GM12878 (cell line): ENCODE results near the gene RAD23B. TPM values are rescaled to one million over a fixed set of nuclear protein-coding genes. Genes with fewer than 3 reads are reported as not detected.

ENCODE experiments used
- ATAC-seq: fragments of 200-7000 bp; cut with Tn5 transposase; 3 replicates; pipeline ENCODE4 v1.9.1; 2020; ENCODE audit warnings: mild to moderate bottlenecking, moderate library complexity
- BruUV-seq: library from RNA; stranded (reverse); fragments of 400-500 nt; replicated peaks from 2 replicates; lab custom pipeline; 2021; lab: Mats Ljungman, UMichigan
- CTCF ChIA-PET: fragments of 300-600 bp; sonication (Branson Sonifier 250); formaldehyde crosslinking; extraction: SDS; loops from one replicate; lab custom pipeline; 2021; ENCODE audit warnings: inconsistent platforms; lab: Yijun Ruan, JAX
- POLR2A ChIA-PET: fragments of 350-600 bp; formaldehyde crosslinking; extraction: SDS; loops from one replicate; lab custom pipeline; 2021; ENCODE audit warnings: inconsistent platforms; lab: Charles Lee
- RAD21 ChIA-PET: fragments of 300-600 bp; sonication (Branson Sonifier 250); formaldehyde crosslinking; loops from one replicate; lab custom pipeline; 2023; ENCODE audit warnings: antibody characterized with exemption; ENCODE audit not compliant: unreplicated experiment; lab: Charles Lee
- SMC1A ChIA-PET: fragments of 300-600 bp; sonication (Branson Sonifier 250); formaldehyde crosslinking; loops from one replicate; lab custom pipeline; 2023; ENCODE audit not compliant: unreplicated experiment, uncharacterized antibody; lab: Charles Lee
- DNase-seq: peaks from one replicate; pipeline ENCODE4 v3.0.0-alpha.2; 2011; ENCODE audit warnings: low read depth, low spot score
- FAIRE-seq: peaks from 3 replicates; lab custom pipeline; 2011; peaks lifted over from hg19 to GRCh38; lab: Jason Lieb, UNC
- H2AFZ ChIP-seq: 2 replicates; pipeline ENCODE4 v1.6.0; 2011; ENCODE audit warnings: low read depth, low read length, control low read depth; ENCODE audit not compliant: control insufficient read depth
- H3K27ac ChIP-seq: 2 replicates; pipeline ENCODE4 v1.5.1; 2011; ENCODE audit warnings: control low read depth; ENCODE audit not compliant: control insufficient read depth, insufficient read depth
- H3K27me3 ChIP-seq, 2 experiments: replicated peaks in 1 of 2; 2 replicates each; pipeline versions ENCODE4 v1.6.0 to v1.6.1; 2011; ENCODE audit warnings: low read length in 1 of 2; ENCODE audit not compliant: control insufficient read depth in 2 of 2, insufficient read depth in 2 of 2
- H3K36me3 ChIP-seq, 2 experiments: 2 replicates each; pipeline ENCODE4 v1.5.1; 2011; ENCODE audit warnings: low read length in 1 of 2; ENCODE audit not compliant: control insufficient read depth in 2 of 2, insufficient read depth in 2 of 2
- H3K4me1 ChIP-seq: 2 replicates; pipeline ENCODE4 v1.6.1; 2011; ENCODE audit warnings: mild to moderate bottlenecking, low read length, moderate library complexity, mixed read lengths; ENCODE audit not compliant: control insufficient read depth, insufficient read depth
- H3K4me2 ChIP-seq: 2 replicates; pipeline ENCODE4 v1.6.0; 2011; ENCODE audit warnings: control low read depth; ENCODE audit not compliant: control insufficient read depth, insufficient read depth
- H3K4me3 ChIP-seq: fragments of 200-600 bp; sonication (generic); 2 replicates; pipeline ENCODE4 v1.5.1; 2016
- H3K79me2 ChIP-seq: 2 replicates; pipeline ENCODE4 v1.6.0; 2011; ENCODE audit warnings: low read length; ENCODE audit not compliant: control insufficient read depth, insufficient read depth
- H3K9ac ChIP-seq: 2 replicates; pipeline ENCODE4 v1.8.0; 2011; ENCODE audit warnings: low read length, control low read depth, mixed read lengths; ENCODE audit not compliant: control insufficient read depth, insufficient read depth
- H3K9me3 ChIP-seq: replicated peaks from 3 replicates; pipeline ENCODE4 v1.5.1; 2011; ENCODE audit warnings: mild to moderate bottlenecking, low read length; ENCODE audit not compliant: control insufficient read depth, insufficient read depth
- H4K20me1 ChIP-seq: 2 replicates; pipeline ENCODE4 v1.6.0; 2011; ENCODE audit not compliant: control insufficient read depth, insufficient read depth
- BCL11A ChIP-seq: IDR thresholded peaks from 2 replicates; pipeline ENCODE4 v1.6.1; 2011; ENCODE audit warnings: low read depth, low read length
- CREB1 ChIP-seq: IDR thresholded peaks from 2 replicates; pipeline ENCODE4 v1.6.1; 2012; ENCODE audit warnings: low read depth, mild to moderate bottlenecking, inconsistent platforms
- FOS ChIP-seq: IDR thresholded peaks from 3 replicates; pipeline ENCODE4 v1.6.1; 2011; ENCODE audit warnings: borderline replicate concordance; ENCODE audit not compliant: insufficient read length; ENCODE audit errors: extremely low read depth
- NBN ChIP-seq: fragments of 450-650 bp; IDR thresholded peaks from 2 replicates; pipeline ENCODE4 v1.6.1; 2016
- NFIC ChIP-seq: IDR thresholded peaks from 2 replicates; pipeline ENCODE4 v1.6.1; 2012; ENCODE audit warnings: low read depth, mild to moderate bottlenecking, inconsistent platforms, low read length, moderate library complexity
- NR2C1 ChIP-seq: fragments of 450-650 bp; IDR thresholded peaks from 2 replicates; pipeline ENCODE4 v1.6.1; 2017; ENCODE audit warnings: antibody characterized with exemption, mild to moderate bottlenecking, moderate library complexity
- RFX5 ChIP-seq: IDR thresholded peaks from 2 replicates; pipeline ENCODE4 v1.6.1; 2011; ENCODE audit warnings: low read depth, low read length, improper control_type of control experiment
- SIX5 ChIP-seq: IDR thresholded peaks from 2 replicates; pipeline ENCODE4 v1.6.1; 2011; ENCODE audit warnings: mild to moderate bottlenecking, low read depth, low read length, moderate library complexity; ENCODE audit not compliant: severe bottlenecking
- SP1 ChIP-seq: IDR thresholded peaks from one replicate; pipeline ENCODE4 v1.6.1; 2011; ENCODE audit warnings: low read depth, low read length
- WGBS: methylation state at CpG from one replicate; pipeline ENCODE4 v1.1.6; 2016; ENCODE audit warnings: low lambda C conversion rate; ENCODE audit not compliant: insufficient replicate concordance, insufficient coverage; ENCODE audit errors: missing lambda C conversion rate; 5-methylcytosine and 5-hydroxymethylcytosine counted together
- in situ Hi-C: fragments of 300-500 bp; cut with MboI; formaldehyde crosslinking; loops from 9 replicates; pipeline ENCODE4 v1.14.3; 2018; ENCODE audit warnings: mixed read lengths
- intact Hi-C: fragments of 100-400 bp; cut with micrococcal nuclease; formaldehyde crosslinking; loops from one replicate; pipeline ENCODE4 v1.14.2; 2022; ENCODE audit not compliant: unreplicated experiment
- polyA plus RNA-seq, 11 experiments: library from polyadenylated mRNA; depleted of rRNA in 4 of 11; unstranded in 6 of 11; stranded (reverse) in 5 of 11; fragments of >200 nt; fragmentation: Nextera tagmentation in 4 of 11; fragmentation: Illumina TruSeq in 1 of 11; extraction: Ambion mirVana in 4 of 11; extraction: Trizol in 1 of 11; gene quantifications; 1 replicate in 1 of 11; 2 replicates in 10 of 11; pipeline versions ENCODE4 v1.2.1 to v1.2.3, GENCODE V29; 2011 to 2016; ENCODE audit warnings: inconsistent platforms in 2 of 11, missing spikeins in 2 of 11, low read depth in 1 of 11
- total RNA-seq, 4 experiments: library from RNA; depleted of rRNA in 3 of 4; stranded (reverse); fragments of >200 nt in 3 of 4; fragmentation: Illumina TruSeq in 1 of 4; extraction: Trizol in 1 of 4; gene quantifications; 2 replicates each; pipeline versions ENCODE4 v1.2.1 to v1.2.3, GENCODE V29; 2013 to 2021
- TF ChIP-seq, protein P1 (sequence below): IDR thresholded peaks from 2 replicates; pipeline ENCODE4 v1.6.1; 2012; ENCODE audit warnings: low read depth, low read length, improper control_type of control experiment
- TF ChIP-seq, protein P2 (sequence below): IDR thresholded peaks from 2 replicates; pipeline ENCODE4 v1.6.1; 2011; ENCODE audit warnings: low read depth, mild to moderate bottlenecking, low read length, moderate library complexity, borderline replicate concordance; ENCODE audit errors: extremely low read depth

RAD23B gene
- total and polyA plus RNA-seq, 10 of the 15 experiments (the other 5 are each of a cell fraction or from before 2014, with no cell fraction given), result 10.3 to 256 (median 54.6) TPM

- TF ChIP-seq, protein P1, sequence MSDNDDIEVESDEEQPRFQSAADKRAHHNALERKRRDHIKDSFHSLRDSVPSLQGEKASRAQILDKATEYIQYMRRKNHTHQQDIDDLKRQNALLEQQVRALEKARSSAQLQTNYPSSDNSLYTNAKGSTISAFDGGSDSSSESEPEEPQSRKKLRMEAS, result no peak
- TF ChIP-seq, protein P2, sequence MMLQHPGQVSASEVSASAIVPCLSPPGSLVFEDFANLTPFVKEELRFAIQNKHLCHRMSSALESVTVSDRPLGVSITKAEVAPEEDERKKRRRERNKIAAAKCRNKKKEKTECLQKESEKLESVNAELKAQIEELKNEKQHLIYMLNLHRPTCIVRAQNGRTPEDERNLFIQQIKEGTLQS, result no peak
- TF ChIP-seq CREB1, result no peak
- TF ChIP-seq BCL11A, result no peak
- no peak for TF ChIP-seq FOS
- TF ChIP-seq SIX5, result no peak
- TF ChIP-seq NR2C1, result no peak
- no peak for TF ChIP-seq NBN
- TF ChIP-seq RFX5, result no peak
- TF ChIP-seq, all 136 proteins: peak for 0
These were observed 5.9 kb upstream of the RAD23B start (continued) for GRCh38 chr9:107276966-107277710.

- H3K4me1 ChIP-seq, result peaks cover 14% of the 10 kb centered on the region
- H3K79me2 ChIP-seq, result no peaks in the 10 kb centered on the region
- CTCF ChIA-PET, result interaction anchor here (1.2 to 1.9 kb wide), 2 partner anchors 8 to 17 kb away, joined by 3 to 7 read pairs; no protein-coding TSS in a partner anchor
- no peaks in the 10 kb centered on the region for H4K20me1 ChIP-seq
- H2AFZ ChIP-seq, result no peak overlapping the region
- FAIRE-seq, result no peak
- no peak overlapping the region for H3K9ac ChIP-seq
- no peak for ATAC-seq
- H3K27ac ChIP-seq, result no peak overlapping the region
- no peak for TF ChIP-seq NFIC
- TF ChIP-seq SP1, result no peak
- TF ChIP-seq, all 136 proteins: peak for 0
- in situ Hi-C loops (no loop called here), intact Hi-C loops (no loop called here)
- no peak for DNase-seq
- no peak overlapping the region for H3K4me3 ChIP-seq
- RAD21 ChIA-PET, result interaction anchor here (1.0 to 6.9 kb wide), 3 partner anchors 8 to 57 kb away, joined by 3 to 34 read pairs (median 11); no protein-coding TSS in a partner anchor
- SMC1A ChIA-PET, result interaction anchor here (1.1 to 2.1 kb wide), 3 partner anchors 18 to 26 kb away, joined by 3 to 6 read pairs (median 4); no protein-coding TSS in a partner anchor
- BruUV-seq, result no TSS peak
- no peaks in the 10 kb centered on the region for H3K36me3 ChIP-seq
- H3K27me3 ChIP-seq, result no peaks in the 10 kb centered on the region
- POLR2A ChIA-PET, result interaction anchor here (0.8 kb wide), 1 partner anchor 17 kb away, joined by 4 read pairs; no protein-coding TSS in a partner anchor
- H3K4me2 ChIP-seq, result no peak overlapping the region
- 57% methylated on average over 5 of the region's 5 CpGs for WGBS
- H3K9me3 ChIP-seq, result no peaks in the 10 kb centered on the region
These were observed 5.3 kb upstream of the RAD23B start for GRCh38 chr9:107277801-107278200.
